ENCODE measurements around the gene C11orf58. TPM values are rescaled to one million over a fixed set of nuclear protein-coding genes. Genes with fewer than 3 reads are reported as not detected.

C11orf58 gene
- total and polyA plus RNA-seq, 2 experiments from 2014 or later, result 164 to 280 TPM

DNA sequence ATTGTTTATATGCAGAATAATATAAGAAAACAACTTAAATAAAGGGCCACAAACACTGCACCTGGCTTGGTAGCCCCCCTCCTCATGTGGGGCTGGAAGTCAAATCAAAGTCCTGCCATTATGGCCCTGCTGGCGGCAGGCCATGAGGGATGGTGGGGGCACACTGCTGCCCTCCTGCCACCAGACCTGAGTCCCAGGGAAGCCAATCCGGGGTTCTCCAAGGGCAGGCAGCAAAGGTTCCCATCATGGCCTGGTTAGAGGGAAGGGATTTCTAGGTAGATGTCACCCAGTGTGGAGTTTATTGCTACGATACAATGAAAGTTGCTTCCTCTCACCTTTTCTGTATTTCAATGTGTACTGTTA, 39.1 kb downstream of the C11orf58 start (continued):
- TF ChIP-seq, protein P1, sequence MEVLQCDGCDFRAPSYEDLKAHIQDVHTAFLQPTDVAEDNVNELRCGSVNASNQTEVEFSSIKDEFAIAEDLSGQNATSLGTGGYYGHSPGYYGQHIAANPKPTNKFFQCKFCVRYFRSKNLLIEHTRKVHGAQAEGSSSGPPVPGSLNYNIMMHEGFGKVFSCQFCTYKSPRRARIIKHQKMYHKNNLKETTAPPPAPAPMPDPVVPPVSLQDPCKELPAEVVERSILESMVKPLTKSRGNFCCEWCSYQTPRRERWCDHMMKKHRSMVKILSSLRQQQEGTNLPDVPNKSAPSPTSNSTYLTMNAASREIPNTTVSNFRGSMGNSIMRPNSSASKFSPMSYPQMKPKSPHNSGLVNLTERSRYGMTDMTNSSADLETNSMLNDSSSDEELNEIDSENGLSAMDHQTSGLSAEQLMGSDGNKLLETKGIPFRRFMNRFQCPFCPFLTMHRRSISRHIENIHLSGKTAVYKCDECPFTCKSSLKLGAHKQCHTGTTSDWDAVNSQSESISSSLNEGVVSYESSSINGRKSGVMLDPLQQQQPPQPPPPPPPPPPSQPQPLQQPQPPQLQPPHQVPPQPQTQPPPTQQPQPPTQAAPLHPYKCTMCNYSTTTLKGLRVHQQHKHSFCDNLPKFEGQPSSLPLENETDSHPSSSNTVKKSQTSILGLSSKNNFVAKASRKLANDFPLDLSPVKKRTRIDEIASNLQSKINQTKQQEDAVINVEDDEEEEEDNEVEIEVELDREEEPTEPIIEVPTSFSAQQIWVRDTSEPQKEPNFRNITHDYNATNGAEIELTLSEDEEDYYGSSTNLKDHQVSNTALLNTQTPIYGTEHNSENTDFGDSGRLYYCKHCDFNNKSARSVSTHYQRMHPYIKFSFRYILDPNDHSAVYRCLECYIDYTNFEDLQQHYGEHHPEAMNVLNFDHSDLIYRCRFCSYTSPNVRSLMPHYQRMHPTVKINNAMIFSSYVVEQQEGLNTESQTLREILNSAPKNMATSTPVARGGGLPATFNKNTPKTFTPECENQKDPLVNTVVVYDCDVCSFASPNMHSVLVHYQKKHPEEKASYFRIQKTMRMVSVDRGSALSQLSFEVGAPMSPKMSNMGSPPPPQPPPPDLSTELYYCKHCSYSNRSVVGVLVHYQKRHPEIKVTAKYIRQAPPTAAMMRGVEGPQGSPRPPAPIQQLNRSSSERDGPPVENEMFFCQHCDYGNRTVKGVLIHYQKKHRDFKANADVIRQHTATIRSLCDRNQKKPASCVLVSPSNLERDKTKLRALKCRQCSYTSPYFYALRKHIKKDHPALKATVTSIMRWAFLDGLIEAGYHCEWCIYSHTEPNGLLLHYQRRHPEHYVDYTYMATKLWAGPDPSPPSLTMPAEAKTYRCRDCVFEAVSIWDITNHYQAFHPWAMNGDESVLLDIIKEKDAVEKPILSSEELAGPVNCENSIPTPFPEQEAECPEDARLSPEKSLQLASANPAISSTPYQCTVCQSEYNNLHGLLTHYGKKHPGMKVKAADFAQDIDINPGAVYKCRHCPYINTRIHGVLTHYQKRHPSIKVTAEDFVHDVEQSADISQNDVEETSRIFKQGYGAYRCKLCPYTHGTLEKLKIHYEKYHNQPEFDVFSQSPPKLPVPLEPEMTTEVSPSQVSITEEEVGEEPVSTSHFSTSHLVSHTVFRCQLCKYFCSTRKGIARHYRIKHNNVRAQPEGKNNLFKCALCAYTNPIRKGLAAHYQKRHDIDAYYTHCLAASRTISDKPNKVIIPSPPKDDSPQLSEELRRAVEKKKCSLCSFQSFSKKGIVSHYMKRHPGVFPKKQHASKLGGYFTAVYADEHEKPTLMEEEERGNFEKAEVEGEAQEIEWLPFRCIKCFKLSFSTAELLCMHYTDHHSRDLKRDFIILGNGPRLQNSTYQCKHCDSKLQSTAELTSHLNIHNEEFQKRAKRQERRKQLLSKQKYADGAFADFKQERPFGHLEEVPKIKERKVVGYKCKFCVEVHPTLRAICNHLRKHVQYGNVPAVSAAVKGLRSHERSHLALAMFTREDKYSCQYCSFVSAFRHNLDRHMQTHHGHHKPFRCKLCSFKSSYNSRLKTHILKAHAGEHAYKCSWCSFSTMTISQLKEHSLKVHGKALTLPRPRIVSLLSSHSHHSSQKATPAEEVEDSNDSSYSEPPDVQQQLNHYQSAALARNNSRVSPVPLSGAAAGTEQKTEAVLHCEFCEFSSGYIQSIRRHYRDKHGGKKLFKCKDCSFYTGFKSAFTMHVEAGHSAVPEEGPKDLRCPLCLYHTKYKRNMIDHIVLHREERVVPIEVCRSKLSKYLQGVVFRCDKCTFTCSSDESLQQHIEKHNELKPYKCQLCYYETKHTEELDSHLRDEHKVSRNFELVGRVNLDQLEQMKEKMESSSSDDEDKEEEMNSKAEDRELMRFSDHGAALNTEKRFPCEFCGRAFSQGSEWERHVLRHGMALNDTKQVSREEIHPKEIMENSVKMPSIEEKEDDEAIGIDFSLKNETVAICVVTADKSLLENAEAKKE (CRISPR knock-in tag; IDR thresholded peaks at IDR 0.05), result no peak
- TF ChIP-seq ZNF114 (CRISPR knock-in tag; IDR thresholded peaks at IDR 0.05), result no peak

DNA sequence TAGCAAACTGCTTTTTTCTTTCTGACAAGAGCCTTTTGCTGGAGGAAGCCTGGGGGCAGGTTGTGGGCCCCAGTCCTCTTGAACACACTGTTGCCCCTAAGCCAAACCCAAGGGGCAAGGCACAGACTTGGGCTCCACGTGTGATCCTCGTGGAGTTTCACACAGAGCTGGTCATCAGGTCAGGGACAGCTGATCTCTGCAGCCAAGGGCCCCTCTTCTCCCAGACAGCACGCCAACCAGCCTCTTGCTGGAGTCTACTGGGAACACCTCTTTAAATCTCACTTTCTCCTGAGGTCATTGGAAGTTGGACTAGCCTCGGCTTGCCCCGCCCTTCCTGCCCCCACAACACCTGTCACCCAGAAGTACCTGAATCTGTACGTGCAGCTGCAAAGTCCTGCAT, 39.8 kb downstream of the C11orf58 start:
- Mint-ChIP-seq H3K36me3 (ENCODE audit: low read depth) (peaks cover 3% of the 10 kb centered on the region; the same call in 2 of the 3 replicates), H3K27me3 (ENCODE audit: insufficient read depth, low read depth, poor library complexity) (peaks cover 10% of the 10 kb centered on the region), H3K27ac (no peak overlapping the region), H3K4me1 (peaks cover 33% of the 10 kb centered on the region), H3K9me3 (no peaks in the 10 kb centered on the region), H3K4me3 (no peak overlapping the region)
- Histone ChIP-seq H3K79me2 (replicated peaks; ENCODE audit: insufficient read depth) (no peaks in the 10 kb centered on the region), H3K4me1 (ENCODE audit: insufficient read depth) (peaks cover 4% of the 10 kb centered on the region; the same call in 1 of the 2 replicates), H3F3A (replicated peaks; ENCODE audit: low read depth) (no peaks in the 10 kb centered on the region), H2AFZ (no peak overlapping the region), H3K4me3 (no peak overlapping the region), H3K36me3 (ENCODE audit: insufficient read depth) (no peaks in the 10 kb centered on the region), H3K27me3 (ENCODE audit: insufficient read depth) (no peaks in the 10 kb centered on the region), H3K9me2 (ENCODE audit: insufficient read depth) (no peaks in the 10 kb centered on the region), H3K27ac (ENCODE audit: low read depth) (no peak overlapping the region), H4K20me1 (replicated peaks; ENCODE audit: insufficient read depth) (no peaks in the 10 kb centered on the region), H3K4me2 (no peak overlapping the region)
- no peak for DNase-seq (ENCODE audit: low spot score)
- ATAC-seq, result no peak
- TF ChIP-seq, protein P2, sequence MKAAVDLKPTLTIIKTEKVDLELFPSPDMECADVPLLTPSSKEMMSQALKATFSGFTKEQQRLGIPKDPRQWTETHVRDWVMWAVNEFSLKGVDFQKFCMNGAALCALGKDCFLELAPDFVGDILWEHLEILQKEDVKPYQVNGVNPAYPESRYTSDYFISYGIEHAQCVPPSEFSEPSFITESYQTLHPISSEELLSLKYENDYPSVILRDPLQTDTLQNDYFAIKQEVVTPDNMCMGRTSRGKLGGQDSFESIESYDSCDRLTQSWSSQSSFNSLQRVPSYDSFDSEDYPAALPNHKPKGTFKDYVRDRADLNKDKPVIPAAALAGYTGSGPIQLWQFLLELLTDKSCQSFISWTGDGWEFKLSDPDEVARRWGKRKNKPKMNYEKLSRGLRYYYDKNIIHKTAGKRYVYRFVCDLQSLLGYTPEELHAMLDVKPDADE (IDR thresholded peaks at IDR 0.05), result no peak
- no peak for TF ChIP-seq JUNB (IDR thresholded peaks at IDR 0.05; ENCODE audit: unreplicated experiment)
- TF ChIP-seq ZNF114 (CRISPR knock-in tag; IDR thresholded peaks at IDR 0.05), result no peak
- no peak for TF ChIP-seq ZNF331 (CRISPR knock-in tag; IDR thresholded peaks at IDR 0.05; ENCODE audit: low read depth)
- TF ChIP-seq, protein P3, sequence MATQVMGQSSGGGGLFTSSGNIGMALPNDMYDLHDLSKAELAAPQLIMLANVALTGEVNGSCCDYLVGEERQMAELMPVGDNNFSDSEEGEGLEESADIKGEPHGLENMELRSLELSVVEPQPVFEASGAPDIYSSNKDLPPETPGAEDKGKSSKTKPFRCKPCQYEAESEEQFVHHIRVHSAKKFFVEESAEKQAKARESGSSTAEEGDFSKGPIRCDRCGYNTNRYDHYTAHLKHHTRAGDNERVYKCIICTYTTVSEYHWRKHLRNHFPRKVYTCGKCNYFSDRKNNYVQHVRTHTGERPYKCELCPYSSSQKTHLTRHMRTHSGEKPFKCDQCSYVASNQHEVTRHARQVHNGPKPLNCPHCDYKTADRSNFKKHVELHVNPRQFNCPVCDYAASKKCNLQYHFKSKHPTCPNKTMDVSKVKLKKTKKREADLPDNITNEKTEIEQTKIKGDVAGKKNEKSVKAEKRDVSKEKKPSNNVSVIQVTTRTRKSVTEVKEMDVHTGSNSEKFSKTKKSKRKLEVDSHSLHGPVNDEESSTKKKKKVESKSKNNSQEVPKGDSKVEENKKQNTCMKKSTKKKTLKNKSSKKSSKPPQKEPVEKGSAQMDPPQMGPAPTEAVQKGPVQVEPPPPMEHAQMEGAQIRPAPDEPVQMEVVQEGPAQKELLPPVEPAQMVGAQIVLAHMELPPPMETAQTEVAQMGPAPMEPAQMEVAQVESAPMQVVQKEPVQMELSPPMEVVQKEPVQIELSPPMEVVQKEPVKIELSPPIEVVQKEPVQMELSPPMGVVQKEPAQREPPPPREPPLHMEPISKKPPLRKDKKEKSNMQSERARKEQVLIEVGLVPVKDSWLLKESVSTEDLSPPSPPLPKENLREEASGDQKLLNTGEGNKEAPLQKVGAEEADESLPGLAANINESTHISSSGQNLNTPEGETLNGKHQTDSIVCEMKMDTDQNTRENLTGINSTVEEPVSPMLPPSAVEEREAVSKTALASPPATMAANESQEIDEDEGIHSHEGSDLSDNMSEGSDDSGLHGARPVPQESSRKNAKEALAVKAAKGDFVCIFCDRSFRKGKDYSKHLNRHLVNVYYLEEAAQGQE (IDR thresholded peaks at IDR 0.05; ENCODE audit: unreplicated experiment), result no peak
- TF ChIP-seq, protein P4, sequence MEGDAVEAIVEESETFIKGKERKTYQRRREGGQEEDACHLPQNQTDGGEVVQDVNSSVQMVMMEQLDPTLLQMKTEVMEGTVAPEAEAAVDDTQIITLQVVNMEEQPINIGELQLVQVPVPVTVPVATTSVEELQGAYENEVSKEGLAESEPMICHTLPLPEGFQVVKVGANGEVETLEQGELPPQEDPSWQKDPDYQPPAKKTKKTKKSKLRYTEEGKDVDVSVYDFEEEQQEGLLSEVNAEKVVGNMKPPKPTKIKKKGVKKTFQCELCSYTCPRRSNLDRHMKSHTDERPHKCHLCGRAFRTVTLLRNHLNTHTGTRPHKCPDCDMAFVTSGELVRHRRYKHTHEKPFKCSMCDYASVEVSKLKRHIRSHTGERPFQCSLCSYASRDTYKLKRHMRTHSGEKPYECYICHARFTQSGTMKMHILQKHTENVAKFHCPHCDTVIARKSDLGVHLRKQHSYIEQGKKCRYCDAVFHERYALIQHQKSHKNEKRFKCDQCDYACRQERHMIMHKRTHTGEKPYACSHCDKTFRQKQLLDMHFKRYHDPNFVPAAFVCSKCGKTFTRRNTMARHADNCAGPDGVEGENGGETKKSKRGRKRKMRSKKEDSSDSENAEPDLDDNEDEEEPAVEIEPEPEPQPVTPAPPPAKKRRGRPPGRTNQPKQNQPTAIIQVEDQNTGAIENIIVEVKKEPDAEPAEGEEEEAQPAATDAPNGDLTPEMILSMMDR (conservative IDR thresholded peaks at IDR 0.05; ENCODE audit: low read depth in 2 of 2), result no peak
- no peak for TF ChIP-seq EZH2 (IDR thresholded peaks at IDR 0.05; ENCODE audit: low read depth, unreplicated experiment)
- no peak for TF ChIP-seq POLR2AphosphoS5 (IDR thresholded peaks at IDR 0.05; ENCODE audit: low read depth)
- no peak for TF ChIP-seq STAT1 (IDR thresholded peaks at IDR 0.05; ENCODE audit: unreplicated experiment)
- TF ChIP-seq CREB1 (CRISPR knock-in tag; IDR thresholded peaks at IDR 0.05; ENCODE audit: low read depth), result no peak

Measured in GM23338 (cell line).